HepG2 (cell line): ENCODE results near the gene ALOX15. TPM values are rescaled to one million over a fixed set of nuclear protein-coding genes. Genes with fewer than 3 reads are reported as not detected.
A peak's percentile ranks its signal among the peaks of the same experiment; 100 is the strongest.
"Not testable (repeated sequence)": the region's sequence is repeated elsewhere in the genome, so short reads cannot be mapped to it uniquely, and the experiment has no call there.

Experiments used
- ATAC-seq: fragments of 200-7000 bp; cut with Tn5 transposase; 3 replicates; pipeline ENCODE4 v1.9.1; 2020; ENCODE audit warnings: mild to moderate bottlenecking, moderate library complexity
- BruUV-seq: library from RNA; stranded (reverse); fragments of 400-500 nt; replicated peaks from 2 replicates; lab custom pipeline; 2021; lab: Mats Ljungman, UMichigan
- CTCF ChIA-PET: fragments of 300-600 bp; formaldehyde crosslinking; extraction: SDS; loops from one replicate; lab custom pipeline; 2021; ENCODE audit warnings: low total read pairs, inconsistent platforms, low intra/inter-chr PET ratio; lab: Yijun Ruan, JAX
- POLR2A ChIA-PET: fragments of 350-600 bp; sonication (Branson Sonifier 250); formaldehyde crosslinking; loops from one replicate; lab custom pipeline; 2020; ENCODE audit warnings: antibody characterized with exemption, inconsistent platforms; lab: Yijun Ruan, JAX
- DNase-seq: peaks from one replicate; pipeline ENCODE4 v3.0.0-alpha.2; 2015; ENCODE audit warnings: low spot score
- FAIRE-seq: peaks from 3 replicates; lab custom pipeline; 2011; peaks lifted over from hg19 to GRCh38; lab: Jason Lieb, UNC
- H2AFZ ChIP-seq: one replicate; pipeline ENCODE4 v1.6.1; 2011; ENCODE audit warnings: low read length, inconsistent platforms
- H3K27ac ChIP-seq: fragments of 300-600 bp; 3 replicates; pipeline ENCODE4 v1.8.0; 2011; ENCODE audit warnings: mixed run types, mild to moderate bottlenecking, mixed read lengths, low read length, inconsistent platforms; ENCODE audit not compliant: insufficient read depth; ENCODE audit errors: extremely low read length
- H3K27me3 ChIP-seq, 2 experiments: fragments of 200-600 bp in 1 of 2; 2 replicates in 1 of 2; 3 replicates in 1 of 2; pipeline versions ENCODE4 v1.6.0 to v1.8.0; 2011; ENCODE audit warnings: low read length in 2 of 2, mild to moderate bottlenecking in 2 of 2, moderate library complexity in 2 of 2, inconsistent platforms in 1 of 2; ENCODE audit not compliant: insufficient read depth in 2 of 2, control insufficient read depth in 1 of 2
- H3K36me3 ChIP-seq, 2 experiments: fragments of 200-600 bp in 1 of 2; replicated peaks in 1 of 2; 2 replicates in 1 of 2; 3 replicates in 1 of 2; pipeline versions ENCODE4 v1.5.1 to v1.8.0; 2011; ENCODE audit warnings: low read length in 2 of 2, inconsistent platforms in 1 of 2; ENCODE audit not compliant: insufficient read depth in 2 of 2, control insufficient read depth in 1 of 2
- H3K4me1 ChIP-seq: 2 replicates; pipeline ENCODE4 v1.5.1; 2012; ENCODE audit warnings: low read length, inconsistent platforms; ENCODE audit not compliant: insufficient read depth
- H3K4me2 ChIP-seq: 2 replicates; pipeline ENCODE4 v1.6.0; 2011; ENCODE audit warnings: low read depth, low read length, inconsistent platforms
- H3K4me3 ChIP-seq, 3 experiments: fragments of 200-600 bp in 1 of 3; sonication (generic), shearing (Covaris generic) in 1 of 3; replicated peaks in 1 of 3; 2 replicates each; pipeline ENCODE4 v1.5.1; 2011 to 2016; ENCODE audit warnings: low read length in 3 of 3, inconsistent platforms in 2 of 3, low read depth in 2 of 3, mild to moderate bottlenecking in 2 of 3, control low read depth in 1 of 3, mixed read lengths in 1 of 3; ENCODE audit not compliant: insufficient read depth in 1 of 3
- H3K79me2 ChIP-seq: one replicate; pipeline ENCODE4 v1.6.1; 2011; ENCODE audit warnings: low read length, inconsistent platforms; ENCODE audit not compliant: insufficient read depth
- H3K9ac ChIP-seq: 2 replicates; pipeline ENCODE4 v1.6.0; 2011; ENCODE audit warnings: mild to moderate bottlenecking, low read depth, low read length, inconsistent platforms; ENCODE audit not compliant: insufficient read depth
- H3K9me3 ChIP-seq: 2 replicates; pipeline ENCODE4 v1.5.1; 2012; ENCODE audit warnings: mild to moderate bottlenecking, low read length
- H4K20me1 ChIP-seq: 2 replicates; pipeline ENCODE4 v1.6.0; 2011; ENCODE audit warnings: inconsistent platforms, mild to moderate bottlenecking, low read length, moderate library complexity; ENCODE audit not compliant: insufficient read depth
- THYN1 ChIP-seq: sonication (generic); formaldehyde crosslinking; IDR thresholded peaks from 2 replicates; pipeline ENCODE4 v1.8.1; 2023; ENCODE audit warnings: low read depth, mild to moderate bottlenecking, moderate library complexity, missing genetic modification reagents, borderline replicate concordance
- ZNF12 ChIP-seq: sonication (generic); formaldehyde crosslinking; IDR thresholded peaks from 2 replicates; pipeline ENCODE4 v1.5.0; 2020; ENCODE audit warnings: missing genetic modification reagents
- ZNF44 ChIP-seq: sonication (generic); formaldehyde crosslinking; IDR thresholded peaks from 2 replicates; pipeline ENCODE4 v1.5.1; 2020; ENCODE audit warnings: mild to moderate bottlenecking, missing genetic modification reagents
- WGBS: methylation state at CpG from one replicate; pipeline ENCODE4 v1.1.6; 2017; ENCODE audit warnings: low lambda C conversion rate; 5-methylcytosine and 5-hydroxymethylcytosine counted together
- in situ Hi-C: cut with HindIII; loops from 2 replicates; pipeline ENCODE4 v1.10.0; 2017; ENCODE audit warnings: low pct_unique_long_range_greater_than_20kb; ENCODE audit not compliant: extremely low pct_ligation_motif_present
- intact Hi-C: fragments of 100-400 bp; cut with micrococcal nuclease; formaldehyde crosslinking; loops from one replicate; pipeline ENCODE4 v1.10.0; 2022; ENCODE audit not compliant: unreplicated experiment
- polyA plus RNA-seq, 8 experiments: library from polyadenylated mRNA; depleted of rRNA in 3 of 8; stranded (reverse) in 7 of 8; unstranded in 1 of 8; fragments of >200 nt; fragmentation: Illumina TruSeq in 4 of 8; extraction: Trizol in 4 of 8; gene quantifications; 2 replicates each; pipeline versions ENCODE4 v1.2.1 to v1.2.3, GENCODE V29; 2011 to 2016; ENCODE audit warnings: low read depth in 4 of 8, missing spikeins in 1 of 8, mixed read lengths in 1 of 8; ENCODE audit not compliant: insufficient read depth in 1 of 8
- total RNA-seq, 5 experiments: library from RNA; depleted of rRNA; stranded (reverse); fragments of >200 nt; fragmentation: Illumina TruSeq; extraction: Trizol; gene quantifications; 2 replicates each; pipeline ENCODE4 v1.2.3, GENCODE V29; 2016; ENCODE audit warnings: low read depth in 1 of 5
- TF ChIP-seq, protein P1 (sequence below): sonication (generic); formaldehyde crosslinking; IDR thresholded peaks from 2 replicates; pipeline ENCODE4 v1.4.0; 2020; ENCODE audit warnings: missing genetic modification reagents

ALOX15 gene
- total and polyA plus RNA-seq, 2 of the 13 experiments (the other 11 are each of a cell fraction or from before 2014, with no cell fraction given), result 0.04 TPM; not detected in 1

DNA sequence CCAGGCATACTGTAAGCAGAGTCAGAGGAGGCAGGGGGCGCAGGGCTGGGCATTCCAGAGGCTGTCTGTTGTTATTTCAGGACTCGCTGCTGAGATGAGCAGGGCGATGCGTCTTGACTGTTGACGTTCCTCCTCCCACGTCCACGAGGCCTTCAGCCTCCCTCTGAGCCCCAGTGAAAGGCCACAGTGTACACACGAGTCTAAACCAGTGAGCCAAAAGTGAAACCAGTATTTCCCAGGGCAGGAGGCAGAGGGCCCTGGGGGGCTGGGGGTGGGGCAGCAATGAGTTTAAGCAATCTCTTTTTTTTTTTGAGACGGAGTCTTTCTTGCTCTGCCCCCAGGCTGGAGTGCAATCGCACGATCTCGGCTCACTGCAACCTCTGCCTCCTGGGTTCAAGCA is 35.7 kb downstream of the ALOX15 start:
- no peak overlapping the region for H2AFZ ChIP-seq
- no peaks in the 10 kb centered on the region for H3K79me2 ChIP-seq
- WGBS, result 50% methylated on average over 5 of the region's 12 CpGs
- no peak overlapping the region for H3K9ac ChIP-seq
- H3K27ac ChIP-seq, result no peak overlapping the region
- ChIA-PET POLR2A (no interaction called here), CTCF (no interaction called here)
- no peaks in the 10 kb centered on the region for H3K27me3 ChIP-seq
- BruUV-seq, result no TSS peak
- no peaks in the 10 kb centered on the region for H3K9me3 ChIP-seq
- H3K4me1 ChIP-seq, result peaks cover 60% of the 10 kb centered on the region
- no peak for DNase-seq
- H4K20me1 ChIP-seq, result no peaks in the 10 kb centered on the region
- H3K4me3 ChIP-seq, result no peak overlapping the region
- intact Hi-C loops, result no loop called here
- H3K36me3 ChIP-seq, result no peaks in the 10 kb centered on the region
- ATAC-seq, result no peak; the same call in 2 of the 3 replicates
- no peak overlapping the region; the same call in 1 of the 2 replicates for H3K4me2 ChIP-seq
- TF ChIP-seq ZNF44 (CRISPR knock-in tag), result no peak
- TF ChIP-seq THYN1 (CRISPR knock-in tag), result no peak
- 0 out of 2 replicates have a peak, but pooled peaks have one; percentile 29 for TF ChIP-seq ZNF12 (CRISPR knock-in tag)
- TF ChIP-seq, protein P1, sequence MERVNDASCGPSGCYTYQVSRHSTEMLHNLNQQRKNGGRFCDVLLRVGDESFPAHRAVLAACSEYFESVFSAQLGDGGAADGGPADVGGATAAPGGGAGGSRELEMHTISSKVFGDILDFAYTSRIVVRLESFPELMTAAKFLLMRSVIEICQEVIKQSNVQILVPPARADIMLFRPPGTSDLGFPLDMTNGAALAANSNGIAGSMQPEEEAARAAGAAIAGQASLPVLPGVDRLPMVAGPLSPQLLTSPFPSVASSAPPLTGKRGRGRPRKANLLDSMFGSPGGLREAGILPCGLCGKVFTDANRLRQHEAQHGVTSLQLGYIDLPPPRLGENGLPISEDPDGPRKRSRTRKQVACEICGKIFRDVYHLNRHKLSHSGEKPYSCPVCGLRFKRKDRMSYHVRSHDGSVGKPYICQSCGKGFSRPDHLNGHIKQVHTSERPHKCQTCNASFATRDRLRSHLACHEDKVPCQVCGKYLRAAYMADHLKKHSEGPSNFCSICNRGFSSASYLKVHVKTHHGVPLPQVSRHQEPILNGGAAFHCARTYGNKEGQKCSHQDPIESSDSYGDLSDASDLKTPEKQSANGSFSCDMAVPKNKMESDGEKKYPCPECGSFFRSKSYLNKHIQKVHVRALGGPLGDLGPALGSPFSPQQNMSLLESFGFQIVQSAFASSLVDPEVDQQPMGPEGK (CRISPR knock-in tag), result peak; percentile 43; the same call in 1 of the 2 replicates
- in situ Hi-C loops, result no loop called here
- no peak for FAIRE-seq

DNA sequence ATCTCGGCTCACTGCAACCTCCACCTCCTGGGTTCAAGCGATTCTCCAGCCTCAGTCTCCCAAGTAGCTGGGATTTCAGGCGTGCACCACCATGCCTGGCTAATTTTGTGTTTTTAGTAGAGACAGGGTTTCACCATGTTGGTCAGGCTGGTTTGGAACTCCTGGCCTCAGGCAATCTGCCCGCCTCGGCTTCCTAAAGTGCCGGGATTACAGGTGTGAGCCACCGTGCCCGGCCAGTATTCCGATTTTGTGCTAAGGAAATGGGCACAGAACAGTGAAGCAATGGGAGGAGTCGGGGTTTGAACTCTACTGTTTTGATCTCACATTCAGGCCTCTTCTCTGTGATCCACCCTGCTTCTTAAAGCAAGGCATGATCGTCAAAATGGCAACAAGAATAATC is 36.7 kb downstream of the ALOX15 start:
- POLR2A ChIA-PET, ATAC-seq: not testable (repeated sequence)

More for the DNA sequence above, 36.7 kb downstream of the ALOX15 start:
- DNase-seq, in situ Hi-C loops, H3K79me2 ChIP-seq, H3K27me3 ChIP-seq, H3K4me3 ChIP-seq, H2AFZ ChIP-seq, FAIRE-seq, H3K4me2 ChIP-seq, CTCF ChIA-PET, H3K9ac ChIP-seq, H3K27ac ChIP-seq, H3K9me3 ChIP-seq, H4K20me1 ChIP-seq, BruUV-seq, H3K36me3 ChIP-seq, intact Hi-C loops: not testable (repeated sequence)
- peaks cover 60% of the 10 kb centered on the region for H3K4me1 ChIP-seq
- WGBS, result 77% methylated on average over 8 of the region's 11 CpGs
